Immature natural killer cell (primary cell): ENCODE measurements around the gene MEF2B. TPM values are rescaled to one million over a fixed set of nuclear protein-coding genes. Genes with fewer than 3 reads are reported as not detected.
"Not testable (repeated sequence)": the region's sequence is repeated elsewhere in the genome, so short reads cannot be mapped to it uniquely, and the experiment has no call there.

Source experiments
- DNase-seq, 3 donors: peaks; one replicate each; pipeline ENCODE4 v3.0.0; 2022; ENCODE audit warnings: mixed read lengths in 1 of 3
- H3K27ac Mint-ChIP-seq, 6 donors: one replicate each; pipeline ENCODE4 v1.8.0; 2020; ENCODE audit warnings: mixed read lengths in 6 of 6, mild to moderate bottlenecking in 5 of 6, inconsistent platforms in 4 of 6, moderate library complexity in 3 of 6
- H3K27me3 Mint-ChIP-seq, 3 donors: one replicate each; pipeline ENCODE4 v1.8.0; 2020 to 2021; ENCODE audit warnings: low read depth in 3 of 3, mild to moderate bottlenecking in 3 of 3, mixed read lengths in 3 of 3, moderate library complexity in 3 of 3, inconsistent platforms in 1 of 3
- H3K36me3 Mint-ChIP-seq, 3 donors: one replicate each; pipeline ENCODE4 v1.8.0; 2020; ENCODE audit warnings: mixed read lengths in 3 of 3, inconsistent platforms in 2 of 3, mild to moderate bottlenecking in 2 of 3
- H3K4me1 Mint-ChIP-seq, 2 donors: one replicate each; pipeline ENCODE4 v1.8.0; 2020; ENCODE audit warnings: inconsistent platforms in 2 of 2, mild to moderate bottlenecking in 2 of 2, mixed read lengths in 2 of 2, moderate library complexity in 1 of 2
- H3K4me3 Mint-ChIP-seq, 5 donors: one replicate each; pipeline ENCODE4 v1.8.0; 2020; ENCODE audit warnings: mild to moderate bottlenecking in 5 of 5, mixed read lengths in 5 of 5, inconsistent platforms in 3 of 5, moderate library complexity in 3 of 5
- H3K9me3 Mint-ChIP-seq, 6 donors: one replicate each; pipeline ENCODE4 v1.8.0; 2020; ENCODE audit warnings: mild to moderate bottlenecking in 6 of 6, mixed read lengths in 6 of 6, inconsistent platforms in 4 of 6, moderate library complexity in 3 of 6
- polyA plus RNA-seq, 3 donors: library from polyadenylated mRNA; unstranded; fragments of 300-500 nt; fragmentation: Illumina TruSeq; gene quantifications; one replicate each; pipeline ENCODE4 v1.2.3, GENCODE V29; 2021

The MEF2B gene
- polyA plus RNA-seq, 3 donors from 2014 or later: 0.35 to 0.82 TPM; not detected in 1

DNA sequence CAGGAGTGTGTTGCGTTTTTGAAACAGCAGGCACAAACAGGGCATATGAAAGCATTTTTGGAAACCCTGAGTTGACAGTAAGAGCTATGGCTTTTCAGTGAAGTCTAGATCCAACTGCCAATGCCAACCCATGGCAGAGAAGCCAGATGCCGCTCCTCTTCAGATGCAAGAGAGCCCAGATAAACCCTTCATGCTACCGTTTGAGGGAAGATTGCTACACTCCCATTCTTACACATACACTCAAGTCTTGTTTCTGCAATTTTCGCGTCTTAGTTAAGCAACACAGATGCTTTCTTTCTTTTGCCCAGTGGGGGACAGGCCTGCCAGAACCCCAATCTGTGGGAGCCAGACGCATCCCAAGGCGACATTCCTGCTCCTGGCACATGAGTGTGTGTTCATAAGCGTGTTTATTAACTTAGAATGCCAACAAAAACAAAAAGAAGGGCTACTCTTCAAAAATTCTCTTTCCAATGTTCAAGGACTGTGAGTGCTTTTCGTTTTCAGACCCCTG lies 11.5 kb upstream of the MEF2B start:
- Mint-ChIP-seq H3K9me3 (no peaks in the 10 kb centered on the region), H3K4me1 (peaks cover 9 to 20% of the 10 kb centered on the region in 2 donors), H3K4me3 (no peak overlapping the region), H3K27me3 (no peaks in the 10 kb centered on the region), H3K36me3 (peaks cover 4 to 20% (median 10%) of the 10 kb centered on the region in 3 donors), H3K27ac (no peak overlapping the region)
- no peak for DNase-seq

DNA sequence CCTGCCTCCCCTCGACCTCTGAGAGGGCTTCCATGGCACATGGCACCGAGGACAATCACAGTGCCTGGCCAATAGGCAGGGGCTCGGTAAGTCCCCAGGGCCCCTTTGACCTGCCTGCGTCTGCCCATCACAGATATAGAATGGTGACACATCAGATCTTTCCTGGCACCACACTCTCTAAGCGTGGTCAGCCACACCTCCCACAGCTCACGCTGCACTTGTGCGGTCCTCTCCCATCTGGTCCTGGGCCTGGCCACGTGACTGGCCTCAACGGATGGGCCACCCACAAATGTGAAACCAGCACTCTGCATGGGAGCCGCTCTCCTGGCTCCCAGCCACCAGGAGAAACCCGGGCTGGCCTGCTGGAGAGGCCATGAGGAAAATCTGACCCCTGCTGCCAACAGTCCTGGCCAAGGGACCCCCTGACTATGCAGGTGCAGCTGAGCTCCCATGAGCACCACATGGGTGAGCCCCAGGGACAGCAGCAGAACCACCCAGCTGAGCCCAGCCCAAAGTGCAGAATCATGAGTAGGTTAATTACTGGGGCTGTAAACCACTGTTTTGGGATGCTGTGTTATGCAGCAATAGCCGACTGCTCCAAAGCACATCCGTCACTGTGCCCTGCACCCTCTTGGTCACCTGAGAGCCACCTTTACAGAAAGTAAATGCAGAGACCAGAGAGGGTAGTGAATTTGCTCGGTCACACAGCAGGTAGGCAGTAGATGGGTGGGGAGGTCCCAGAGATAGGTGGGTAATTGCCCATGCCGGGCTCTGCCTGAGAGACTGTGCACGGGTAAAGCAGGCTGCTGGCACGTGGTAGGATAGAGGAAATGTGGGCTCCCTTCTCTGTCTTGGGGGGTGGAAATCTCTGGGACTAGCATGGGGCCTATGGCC lies 9.7 kb upstream of the MEF2B start:
- H3K4me1 Mint-ChIP-seq: peaks cover 4 to 13% of the 10 kb centered on the region in 2 donors
- H3K36me3 Mint-ChIP-seq: peaks cover 4 to 15% (median 5%) of the 10 kb centered on the region in 3 donors
- peak overlapping the region in 2 of 6 donors; percentile 4 to 26 for H3K27ac Mint-ChIP-seq
- H3K27me3 Mint-ChIP-seq: no peaks in the 10 kb centered on the region
- no peaks in the 10 kb centered on the region for H3K9me3 Mint-ChIP-seq
- no peak for DNase-seq
- no peak overlapping the region for H3K4me3 Mint-ChIP-seq

GRCh38 chr19:19176950-19177349 lies 6.9 kb upstream of the MEF2B start:
- Mint-ChIP-seq H3K9me3 (no peaks in the 10 kb centered on the region), H3K36me3 (peaks cover 0 to 6% (median under 1%) of the 10 kb centered on the region in 3 donors), H3K27ac (no peak overlapping the region), H3K4me3 (no peak overlapping the region), H3K27me3 (no peaks in the 10 kb centered on the region), H3K4me1 (peaks cover 4 to 10% of the 10 kb centered on the region in 2 donors)
- no peak for DNase-seq

- DNase-seq, H3K4me3 Mint-ChIP-seq, H3K9me3 Mint-ChIP-seq, H3K36me3 Mint-ChIP-seq, H3K27ac Mint-ChIP-seq, H3K27me3 Mint-ChIP-seq: not testable (repeated sequence)
- H3K4me1 Mint-ChIP-seq: peaks cover 16% of the 10 kb centered on the region in 2 donors
These were observed 3.2 kb upstream of the MEF2B start for GRCh38 chr19:19173243-19173642.

GRCh38 chr19:19171821-19172532 lies 1.9 kb upstream of the MEF2B start:
- DNase-seq: no peak
- Mint-ChIP-seq H3K27me3 (peaks cover 0 to 3% (median 0%) of the 10 kb centered on the region in 3 donors), H3K4me3 (no peak overlapping the region), H3K4me1 (peaks cover 16% of the 10 kb centered on the region in 2 donors), H3K27ac (no peak overlapping the region), H3K9me3 (no peaks in the 10 kb centered on the region), H3K36me3 (no peaks in the 10 kb centered on the region)

- Mint-ChIP-seq H3K27me3 (peaks cover 0 to 3% (median 0%) of the 10 kb centered on the region in 3 donors), H3K36me3 (no peaks in the 10 kb centered on the region), H3K27ac (no peak overlapping the region)
These were observed 1.0 kb upstream of the MEF2B start for GRCh38 chr19:19170873-19171672.

DNA sequence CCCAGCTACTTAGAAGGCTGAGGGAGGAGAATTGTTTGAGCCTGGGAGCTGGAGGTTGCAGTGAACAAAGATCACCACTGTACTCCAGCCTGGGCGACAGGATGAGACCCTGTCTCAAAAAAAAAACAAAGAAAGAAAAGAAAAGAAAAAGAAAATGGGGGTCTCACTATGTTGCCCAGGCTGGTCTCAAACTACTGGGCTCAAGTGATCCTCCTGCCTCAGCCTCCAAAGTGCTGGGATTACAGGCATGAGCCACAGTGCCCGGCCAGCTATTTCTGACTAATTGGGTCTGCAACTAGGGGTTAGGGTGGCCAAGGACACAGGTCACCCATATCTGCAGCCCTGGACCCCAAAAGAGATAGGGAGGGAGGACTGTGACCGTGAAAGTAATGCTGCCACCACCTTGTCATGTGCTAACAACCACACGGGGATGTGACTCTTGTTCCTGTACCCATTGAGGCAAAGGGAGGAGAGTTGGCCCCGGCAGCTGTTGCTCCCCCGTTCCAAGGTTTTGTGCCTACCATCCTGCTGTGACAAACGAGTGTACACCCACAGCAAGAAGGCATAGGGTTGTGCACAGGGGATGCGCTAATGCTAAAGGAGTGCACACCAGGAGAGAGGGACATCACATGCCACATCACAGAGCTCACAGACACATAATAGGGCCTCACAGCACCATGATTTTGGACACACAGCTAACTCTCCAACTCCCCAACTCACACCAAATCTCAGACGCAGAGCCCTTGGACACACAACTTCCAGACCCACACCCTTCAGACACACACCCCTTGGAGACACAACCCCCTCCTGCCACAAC lies 619 bp downstream of the MEF2B start:
- H3K36me3 Mint-ChIP-seq: no peaks in the 10 kb centered on the region
- H3K9me3 Mint-ChIP-seq: no peaks in the 10 kb centered on the region
- H3K4me3 Mint-ChIP-seq: peak overlapping the region; percentile 19 to 67 (median 60)
- peaks cover 0 to 3% (median 0%) of the 10 kb centered on the region in 3 donors for H3K27me3 Mint-ChIP-seq
- no peak for DNase-seq
- H3K4me1 Mint-ChIP-seq: peaks cover 16% of the 10 kb centered on the region in 2 donors
- peak overlapping the region in 1 of 6 donors; percentile 16 for H3K27ac Mint-ChIP-seq

More at GRCh38 chr19:19170873-19171672, 1.0 kb upstream of the MEF2B start:
- Mint-ChIP-seq H3K9me3 (no peaks in the 10 kb centered on the region), H3K4me1 (peaks cover 16% of the 10 kb centered on the region in 2 donors), H3K4me3 (peak overlapping the region in 4 of 5 donors; percentile 40 to 70 (median 52))
- DNase-seq: no peak

GRCh38 chr19:19167612-19168011 lies 2.5 kb downstream of the MEF2B start:
- no peak overlapping the region for H3K4me3 Mint-ChIP-seq
- no peaks in the 10 kb centered on the region for H3K36me3 Mint-ChIP-seq
- H3K27me3 Mint-ChIP-seq: peaks cover 0 to 3% (median 0%) of the 10 kb centered on the region in 3 donors
- no peaks in the 10 kb centered on the region for H3K9me3 Mint-ChIP-seq
- no peak for DNase-seq
- no peak overlapping the region for H3K27ac Mint-ChIP-seq
- H3K4me1 Mint-ChIP-seq: peaks cover 16% of the 10 kb centered on the region in 2 donors

DNA sequence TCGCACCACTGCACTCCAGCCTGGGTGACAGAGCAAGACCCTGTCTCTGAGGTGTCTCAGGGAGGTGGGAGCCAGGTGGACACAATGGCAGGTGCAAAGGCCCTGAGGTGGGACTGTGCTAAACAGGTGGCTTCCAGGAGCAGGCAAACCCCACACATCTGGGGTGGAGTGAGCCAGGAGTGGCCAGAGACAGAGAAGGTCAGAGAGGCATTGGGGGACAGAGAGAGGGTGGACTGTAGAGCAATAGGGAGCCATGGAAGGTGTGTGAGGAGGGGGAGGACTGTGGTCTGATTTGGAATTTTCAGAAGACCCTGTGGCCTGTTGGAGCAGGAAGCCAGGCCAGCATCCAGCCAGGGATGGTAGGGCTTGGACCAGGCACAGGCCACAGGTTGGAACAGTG lies 4.7 kb downstream of the MEF2B start:
- Mint-ChIP-seq H3K4me3 (no peak overlapping the region), H3K36me3 (peaks cover 0 to 4% (median 0%) of the 10 kb centered on the region in 3 donors)

GRCh38 chr19:19162495-19162894 lies 7.6 kb downstream of the MEF2B start:
- Mint-ChIP-seq H3K4me1 (peaks cover 0 to 6% of the 10 kb centered on the region in 2 donors), H3K27ac (no peak overlapping the region), H3K9me3 (no peaks in the 10 kb centered on the region), H3K36me3 (peaks cover 0 to 4% (median 0%) of the 10 kb centered on the region in 3 donors), H3K4me3 (no peak overlapping the region), H3K27me3 (peaks cover 0 to 2% (median 0%) of the 10 kb centered on the region in 3 donors)
- DNase-seq: no peak

More for the DNA sequence above, 4.7 kb downstream of the MEF2B start:
- Mint-ChIP-seq H3K4me1 (peaks cover 11 to 16% of the 10 kb centered on the region in 2 donors), H3K27ac (no peak overlapping the region), H3K9me3 (no peaks in the 10 kb centered on the region), H3K27me3 (no peaks in the 10 kb centered on the region)
- DNase-seq: no peak

- H3K27me3 Mint-ChIP-seq: peaks cover 0 to 2% (median 0%) of the 10 kb centered on the region in 3 donors
- H3K4me1 Mint-ChIP-seq: peaks cover 0 to 6% of the 10 kb centered on the region in 2 donors
- H3K4me3 Mint-ChIP-seq: no peak overlapping the region
- H3K9me3 Mint-ChIP-seq: no peaks in the 10 kb centered on the region
- no peak for DNase-seq
- H3K36me3 Mint-ChIP-seq: peaks cover 4 to 15% (median 5%) of the 10 kb centered on the region in 3 donors
- H3K27ac Mint-ChIP-seq: no peak overlapping the region
These were observed 9.5 kb downstream of the MEF2B start for GRCh38 chr19:19160461-19161035.

DNA sequence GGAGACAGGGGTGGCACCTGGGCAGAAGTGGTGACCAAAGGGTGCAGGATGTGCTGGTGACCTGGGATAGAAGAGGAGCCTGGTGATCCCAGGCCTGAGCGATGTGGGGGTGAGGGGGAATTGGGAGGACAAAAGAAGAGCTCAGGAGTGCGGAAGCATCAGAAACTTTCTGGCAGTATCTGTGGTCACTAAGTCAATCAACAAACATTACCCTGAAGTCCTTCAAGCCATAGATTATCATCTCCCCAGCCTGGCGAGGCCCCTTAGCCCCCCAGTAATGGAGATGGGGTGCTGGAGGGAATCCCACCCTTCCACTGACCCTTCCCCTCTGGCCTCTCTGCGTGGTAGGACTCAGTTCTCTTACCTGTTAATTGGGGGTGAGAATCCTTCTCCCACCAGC lies 10.5 kb downstream of the MEF2B start:
- Mint-ChIP-seq H3K4me3 (no peak overlapping the region), H3K27ac (no peak overlapping the region), H3K9me3 (no peaks in the 10 kb centered on the region), H3K27me3 (peaks cover 0 to 4% (median 0%) of the 10 kb centered on the region in 3 donors), H3K36me3 (peaks cover 4 to 22% (median 10%) of the 10 kb centered on the region in 3 donors), H3K4me1 (peaks cover 0 to 6% of the 10 kb centered on the region in 2 donors)
- no peak for DNase-seq
